Umbilical cord (tissue), 2 donors: Measurements from ENCODE around the gene ZDHHC14. TPM values are rescaled to one million over a fixed set of nuclear protein-coding genes. Genes with fewer than 3 reads are reported as not detected.
A peak's percentile ranks its signal among the peaks of the same experiment; 100 is the strongest.
"Not testable (repeated sequence)": the region's sequence is repeated elsewhere in the genome, so short reads cannot be mapped to it uniquely, and the experiment has no call there.

Source experiments
- DNase-seq: peaks from one replicate; pipeline ENCODE4 v3.0.0-alpha.2; 2015; ENCODE audit warnings: low spot score
- total RNA-seq: library from RNA; depleted of rRNA; stranded (reverse); fragments of >200 nt; gene quantifications from one replicate; pipeline ENCODE4 v1.2.3, GENCODE V29; 2014; ENCODE audit warnings: low replicate concordance; ENCODE audit not compliant: insufficient read depth

ZDHHC14 gene
- total RNA-seq: 6.5 TPM

GRCh38 chr6:157380779-157381561 lies at the start of gene ZDHHC14:
ZDHHC14 (plus strand) TSS chr6:157381190.
- DNase-seq: peak; percentile 94

DNA sequence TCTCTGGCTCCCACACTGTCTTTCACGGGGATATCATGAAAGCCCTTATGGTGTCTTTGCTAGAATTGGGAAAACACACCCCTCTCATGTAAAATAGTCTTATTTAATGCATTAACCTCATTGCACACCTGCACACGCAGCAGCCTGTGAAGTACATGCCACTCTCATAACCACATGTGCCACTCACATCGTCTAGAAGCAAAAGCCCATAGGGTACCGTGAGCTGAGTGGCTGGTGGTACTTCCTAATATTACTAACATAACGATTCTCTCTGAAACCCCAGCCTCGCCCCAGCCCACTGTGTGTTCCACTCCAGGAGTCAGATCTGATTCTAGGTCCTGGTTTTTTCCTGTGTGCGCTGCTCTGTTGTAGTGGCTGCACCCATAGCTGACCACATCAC lies 48.2 kb upstream of the ZDHHC14 start:
- no peak for DNase-seq

DNA sequence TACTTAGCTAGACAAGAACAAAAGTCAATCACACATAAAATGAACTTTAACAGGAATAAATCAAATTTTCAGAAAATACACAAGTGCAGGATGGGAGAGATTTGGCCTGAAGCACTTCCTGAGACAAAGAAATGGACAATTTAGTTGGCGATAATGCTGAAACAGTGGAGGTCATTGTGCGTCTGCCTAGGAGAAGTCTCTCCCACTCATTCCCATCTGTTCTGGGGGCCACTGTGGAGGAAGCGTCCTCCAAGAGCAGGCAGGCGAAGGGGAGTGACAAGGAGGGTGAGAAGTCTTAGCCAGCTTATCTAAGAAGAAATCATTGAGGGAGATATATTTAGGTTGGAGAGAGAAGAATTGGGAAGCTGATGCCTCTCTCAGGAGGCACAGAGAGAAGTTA lies 47.5 kb upstream of the ZDHHC14 start:
- DNase-seq: no peak

GRCh38 chr6:157333956-157334355 lies 47.0 kb upstream of the ZDHHC14 start:
- no peak for DNase-seq

DNA sequence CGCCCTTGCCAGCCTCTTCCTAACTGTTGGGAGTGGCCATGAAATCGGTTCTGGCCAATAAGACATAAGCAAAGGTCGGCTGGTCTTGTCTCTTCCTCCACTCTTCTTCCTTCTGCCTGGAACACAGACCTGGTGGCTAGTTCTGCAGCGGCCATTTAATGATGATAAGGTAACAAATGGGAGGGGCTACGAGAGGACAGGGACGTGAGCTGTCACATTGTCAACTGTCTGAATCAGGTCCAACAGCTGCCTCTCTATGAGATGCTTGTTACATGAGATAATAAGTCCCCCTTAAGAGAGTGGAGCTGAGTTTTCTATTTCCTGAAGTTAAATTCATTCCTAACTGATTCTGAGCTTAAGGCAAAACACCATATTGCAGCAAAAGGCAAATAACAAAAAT lies 45.2 kb upstream of the ZDHHC14 start:
- DNase-seq: no peak

DNA sequence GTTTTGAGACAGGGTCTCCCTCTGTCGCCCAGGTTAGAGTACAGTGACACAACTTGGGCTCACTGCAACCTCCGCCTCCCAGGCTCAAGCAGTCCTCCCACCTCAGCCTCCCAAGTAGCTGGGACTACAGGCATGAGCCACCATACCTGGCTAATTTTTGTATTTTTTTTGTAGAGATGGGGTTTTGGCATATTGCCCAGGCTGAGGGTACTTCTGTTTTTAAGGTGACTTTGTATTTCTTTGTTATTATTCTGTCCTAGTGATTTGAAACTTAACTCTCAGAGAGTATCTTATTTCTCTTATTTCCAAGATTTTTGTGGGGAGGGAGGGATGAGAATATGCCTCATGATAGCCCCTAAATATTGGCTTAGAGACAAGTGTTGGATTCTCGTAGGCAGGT lies 43.7 kb upstream of the ZDHHC14 start:
- DNase-seq: not testable (repeated sequence)

GRCh38 chr6:157337751-157338150 lies 43.2 kb upstream of the ZDHHC14 start:
- DNase-seq: no peak

- DNase-seq: no peak
These were observed 41.6 kb upstream of the ZDHHC14 start for GRCh38 chr6:157339432-157339831.

- no peak for DNase-seq
These were observed 37.3 kb upstream of the ZDHHC14 start for GRCh38 chr6:157343732-157344131.

DNA sequence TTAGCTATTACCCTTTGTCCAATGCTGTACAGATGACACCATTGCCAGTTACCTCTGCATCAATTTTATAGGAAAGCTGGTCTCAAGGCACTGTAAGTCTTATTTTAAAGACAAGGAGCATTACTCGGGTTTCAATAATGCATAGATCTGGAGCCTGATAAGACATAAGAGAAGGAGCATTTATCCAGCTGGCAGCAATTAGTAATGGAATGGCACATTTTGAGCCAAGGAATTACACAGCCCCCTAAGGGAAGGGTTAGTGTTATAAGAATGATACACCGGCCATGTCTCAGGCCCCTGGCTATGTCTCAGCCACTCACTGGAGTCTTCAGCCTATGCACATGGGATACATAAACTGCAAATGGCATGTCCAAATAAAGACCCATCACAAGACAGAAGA lies 34.6 kb upstream of the ZDHHC14 start:
- no peak for DNase-seq

DNA sequence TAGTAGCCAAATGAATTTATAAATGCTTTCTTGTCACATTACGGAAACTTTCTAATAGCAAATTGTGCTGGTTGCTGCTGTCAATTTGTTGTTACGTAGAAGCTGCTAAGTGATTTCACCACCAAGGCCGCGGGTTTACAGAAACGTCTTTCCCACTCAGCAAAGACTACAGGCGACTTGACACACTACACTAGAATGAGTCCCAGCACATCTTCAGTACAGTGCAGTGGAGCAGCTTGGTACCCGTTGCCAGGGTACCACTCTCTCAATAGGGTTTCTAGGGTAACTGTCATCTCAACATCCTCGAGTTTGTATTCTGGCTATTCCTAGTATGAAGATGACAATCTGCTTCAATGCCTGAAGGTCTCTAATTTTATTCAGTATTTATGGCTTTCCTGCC lies 22.7 kb upstream of the ZDHHC14 start:
- DNase-seq: no peak

DNA sequence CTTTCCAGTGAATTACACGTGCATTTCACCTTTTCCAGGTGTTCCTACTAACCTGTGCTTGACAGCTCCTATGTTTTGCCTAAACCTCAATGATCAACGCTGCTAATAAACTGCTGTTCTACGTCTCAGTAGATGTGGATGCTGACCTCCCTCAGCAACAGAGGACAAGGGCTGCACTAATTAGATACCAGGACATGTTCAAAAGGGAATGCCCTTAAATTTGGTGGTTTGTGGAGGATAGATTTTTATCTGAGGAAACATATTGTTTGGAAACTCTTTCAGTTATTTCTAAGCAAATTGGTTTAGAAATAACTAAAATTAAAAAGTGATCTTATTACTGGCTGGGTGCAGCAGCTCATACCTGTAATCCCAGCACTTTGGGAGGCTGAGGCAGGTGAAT lies 19.1 kb upstream of the ZDHHC14 start:
- DNase-seq: no peak

GRCh38 chr6:157364705-157365104 lies 16.3 kb upstream of the ZDHHC14 start:
- DNase-seq: no peak

GRCh38 chr6:157366648-157367047 lies 14.3 kb upstream of the ZDHHC14 start:
- no peak for DNase-seq

DNA sequence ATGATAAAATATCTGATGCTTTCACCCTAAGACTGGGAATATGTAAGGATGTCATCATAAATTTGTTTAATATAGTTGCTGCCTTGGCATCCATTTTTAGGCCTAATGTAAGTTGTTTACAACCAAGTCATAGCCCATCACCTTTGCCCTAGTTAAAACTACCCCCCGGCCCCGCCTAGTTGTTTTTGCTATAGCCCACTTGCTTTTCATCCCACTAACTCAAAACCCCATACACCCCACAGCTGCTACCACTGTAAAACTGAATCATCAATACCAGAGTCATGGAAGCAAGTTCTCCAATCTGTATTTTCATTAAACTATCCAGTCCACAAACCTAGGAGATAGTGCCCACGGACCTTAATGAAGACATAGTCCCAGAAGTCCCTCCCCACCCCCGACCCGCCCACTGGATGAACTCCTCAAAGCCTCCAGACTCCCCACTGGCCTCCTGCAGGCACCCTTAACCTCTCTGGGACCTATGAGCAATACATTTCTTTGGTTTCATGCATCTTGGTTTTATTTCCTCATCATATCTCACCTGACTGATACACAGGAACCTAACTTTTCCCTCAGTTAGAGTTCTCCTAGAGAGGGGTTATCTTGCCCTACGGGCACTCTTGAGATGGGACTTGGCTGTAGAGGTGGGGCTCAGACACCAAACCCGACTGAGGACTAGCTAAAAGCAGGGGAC lies 12.5 kb upstream of the ZDHHC14 start:
- no peak for DNase-seq

DNA sequence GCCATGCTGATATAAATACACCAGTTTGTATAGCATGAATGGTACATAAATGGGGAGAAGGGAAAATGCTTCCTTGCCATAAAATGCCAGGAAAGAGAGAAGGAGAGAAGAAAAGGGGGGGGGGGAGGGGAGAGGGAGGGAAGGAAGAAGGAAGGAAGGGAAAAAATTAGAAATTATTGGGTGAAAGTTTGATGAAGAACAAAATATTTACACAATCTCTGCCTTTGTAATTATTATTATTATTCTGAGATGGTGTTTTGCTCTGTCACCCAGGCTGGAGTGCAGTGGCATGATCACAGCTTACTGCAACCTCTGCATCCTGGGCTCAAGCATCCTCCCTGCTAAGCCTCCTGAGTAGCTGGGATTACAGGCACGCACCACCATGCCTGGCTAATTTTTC lies 10.2 kb upstream of the ZDHHC14 start:
- no peak for DNase-seq

DNA sequence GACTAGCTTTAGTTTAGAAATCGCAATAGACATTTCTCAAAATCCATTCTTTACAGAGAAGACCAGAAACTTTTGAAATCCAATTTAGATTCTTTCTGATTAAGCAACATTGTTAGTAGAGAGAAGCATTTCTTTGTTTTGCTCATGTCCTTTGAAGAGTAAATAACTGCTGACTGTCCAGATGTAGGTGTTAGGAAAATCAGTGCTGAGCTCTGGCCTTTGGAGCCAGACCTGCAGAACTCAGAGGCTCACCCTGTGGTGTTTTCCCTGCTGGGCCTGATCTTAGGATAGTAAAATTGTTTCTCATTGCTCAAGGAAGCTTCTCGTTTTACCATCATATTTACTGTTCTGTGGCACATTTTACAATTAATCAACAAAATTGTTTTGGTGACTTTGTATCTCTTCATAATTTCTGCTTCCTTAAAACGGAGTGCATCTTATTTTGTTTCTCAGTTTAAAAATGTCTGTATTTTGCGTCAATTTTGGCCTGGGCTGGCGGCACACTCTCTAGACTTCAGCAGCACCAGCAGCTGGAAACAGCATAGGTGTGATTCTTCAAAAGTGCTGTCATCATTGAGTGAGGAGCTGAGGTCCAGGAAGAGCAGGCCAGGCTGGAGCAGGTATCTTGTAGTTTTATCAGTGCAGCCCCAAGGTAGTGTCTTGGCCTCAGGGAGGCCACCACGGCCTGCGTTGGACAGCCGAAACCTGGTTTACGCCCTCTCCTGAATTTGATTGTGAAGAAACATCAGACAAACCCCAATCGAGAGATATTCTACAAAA lies 8.3 kb upstream of the ZDHHC14 start:
- DNase-seq: no peak

GRCh38 chr6:157374889-157375443 lies 6.0 kb upstream of the ZDHHC14 start:
- DNase-seq: no peak

GRCh38 chr6:157376241-157376640 lies 4.7 kb upstream of the ZDHHC14 start:
- no peak for DNase-seq

GRCh38 chr6:157376706-157377230 lies 4.2 kb upstream of the ZDHHC14 start:
- DNase-seq: no peak

- peak; percentile 98 for DNase-seq
These were observed 1.1 kb upstream of the ZDHHC14 start for GRCh38 chr6:157379656-157380457.
